GM12873 (cell line): ENCODE data around the gene CR1.

Experiments
- TF ChIP-seq, protein P1 (sequence below): IDR thresholded peaks from 2 replicates; pipeline ENCODE4 v1.5.1; 2012; ENCODE audit warnings: low read depth, mild to moderate bottlenecking, moderate library complexity, low read length, control low read depth; ENCODE audit not compliant: insufficient read depth; ENCODE audit errors: missing control alignments

Gene CR1

DNA sequence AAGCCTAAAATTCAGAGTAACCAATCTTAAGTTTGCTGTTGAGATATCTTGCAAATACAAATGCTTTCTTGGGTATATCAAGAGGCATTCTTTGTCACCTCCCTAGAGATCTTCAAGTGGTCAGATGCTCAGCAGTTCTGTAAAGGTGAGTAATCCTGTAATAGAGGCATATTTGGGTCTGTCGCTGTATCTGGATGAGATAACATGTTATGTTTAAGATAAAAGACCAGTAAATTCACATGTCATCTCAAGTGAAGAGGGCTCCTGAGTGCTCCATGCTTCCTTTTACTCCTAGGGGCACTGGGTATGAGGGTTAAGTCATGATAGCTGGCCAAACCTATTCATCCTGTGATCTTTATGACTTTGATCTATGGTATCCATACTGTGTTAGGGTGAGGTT is 34.3 kb upstream of the CR1 start:
- TF ChIP-seq, protein P1, sequence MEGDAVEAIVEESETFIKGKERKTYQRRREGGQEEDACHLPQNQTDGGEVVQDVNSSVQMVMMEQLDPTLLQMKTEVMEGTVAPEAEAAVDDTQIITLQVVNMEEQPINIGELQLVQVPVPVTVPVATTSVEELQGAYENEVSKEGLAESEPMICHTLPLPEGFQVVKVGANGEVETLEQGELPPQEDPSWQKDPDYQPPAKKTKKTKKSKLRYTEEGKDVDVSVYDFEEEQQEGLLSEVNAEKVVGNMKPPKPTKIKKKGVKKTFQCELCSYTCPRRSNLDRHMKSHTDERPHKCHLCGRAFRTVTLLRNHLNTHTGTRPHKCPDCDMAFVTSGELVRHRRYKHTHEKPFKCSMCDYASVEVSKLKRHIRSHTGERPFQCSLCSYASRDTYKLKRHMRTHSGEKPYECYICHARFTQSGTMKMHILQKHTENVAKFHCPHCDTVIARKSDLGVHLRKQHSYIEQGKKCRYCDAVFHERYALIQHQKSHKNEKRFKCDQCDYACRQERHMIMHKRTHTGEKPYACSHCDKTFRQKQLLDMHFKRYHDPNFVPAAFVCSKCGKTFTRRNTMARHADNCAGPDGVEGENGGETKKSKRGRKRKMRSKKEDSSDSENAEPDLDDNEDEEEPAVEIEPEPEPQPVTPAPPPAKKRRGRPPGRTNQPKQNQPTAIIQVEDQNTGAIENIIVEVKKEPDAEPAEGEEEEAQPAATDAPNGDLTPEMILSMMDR: no peak

DNA sequence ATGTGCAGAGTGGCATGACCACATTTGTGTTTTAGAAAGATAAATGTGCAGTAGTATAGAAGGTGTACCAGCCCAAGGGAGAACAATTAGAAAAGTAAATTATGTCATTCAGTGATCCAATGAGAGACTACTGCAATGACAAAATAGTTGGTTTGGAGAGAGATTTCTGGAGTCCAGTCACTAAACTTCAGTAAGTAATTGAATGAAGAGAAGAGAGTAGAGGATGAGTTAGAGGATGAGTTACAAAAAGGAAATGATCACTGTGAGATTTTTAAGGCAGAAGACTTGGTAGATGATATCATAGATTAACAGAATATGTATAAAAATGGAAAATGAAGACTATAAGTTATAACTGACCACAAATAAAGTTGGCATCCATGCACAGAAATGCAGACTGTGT is 33.4 kb upstream of the CR1 start:
- TF ChIP-seq, protein P1: no peak

DNA sequence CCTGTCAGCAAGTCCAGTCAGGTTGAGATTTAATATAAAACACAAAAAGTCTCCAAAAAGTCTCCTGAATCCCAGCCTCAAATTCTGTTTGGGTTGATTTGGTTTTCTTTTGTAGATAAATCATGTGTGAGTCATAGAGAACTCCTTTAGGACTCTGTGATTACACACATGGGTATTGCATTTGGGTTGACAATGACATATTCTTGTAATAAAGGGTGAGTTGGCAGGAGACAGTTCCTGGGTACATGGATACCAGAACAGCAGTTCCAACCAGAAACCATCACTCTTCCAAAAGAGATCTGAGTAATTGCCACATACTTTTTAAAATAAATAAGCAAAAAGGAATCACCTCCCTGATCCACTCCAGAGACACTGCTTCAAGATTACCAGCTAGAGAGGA is 32.9 kb upstream of the CR1 start:
- TF ChIP-seq, protein P1: no peak

DNA sequence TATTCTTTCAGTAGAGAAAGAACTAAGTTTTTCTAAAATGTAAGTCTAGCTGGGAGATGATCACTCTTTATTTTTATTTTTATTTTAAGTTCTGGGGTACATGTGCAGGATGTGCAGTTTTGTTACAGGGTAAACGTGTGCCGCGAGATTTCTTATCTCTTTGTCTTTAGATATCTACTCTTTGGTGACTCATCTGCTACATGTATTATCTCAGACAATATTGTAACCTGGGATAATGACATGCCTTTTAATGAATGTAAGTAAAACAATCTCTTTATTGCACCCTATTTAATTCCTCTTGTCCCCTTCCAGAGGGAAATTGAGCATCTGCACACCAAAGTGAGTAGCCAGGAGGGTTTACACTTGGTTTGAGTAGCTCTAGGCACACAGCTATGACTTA is 32.4 kb upstream of the CR1 start:
- TF ChIP-seq, protein P1: no peak

DNA sequence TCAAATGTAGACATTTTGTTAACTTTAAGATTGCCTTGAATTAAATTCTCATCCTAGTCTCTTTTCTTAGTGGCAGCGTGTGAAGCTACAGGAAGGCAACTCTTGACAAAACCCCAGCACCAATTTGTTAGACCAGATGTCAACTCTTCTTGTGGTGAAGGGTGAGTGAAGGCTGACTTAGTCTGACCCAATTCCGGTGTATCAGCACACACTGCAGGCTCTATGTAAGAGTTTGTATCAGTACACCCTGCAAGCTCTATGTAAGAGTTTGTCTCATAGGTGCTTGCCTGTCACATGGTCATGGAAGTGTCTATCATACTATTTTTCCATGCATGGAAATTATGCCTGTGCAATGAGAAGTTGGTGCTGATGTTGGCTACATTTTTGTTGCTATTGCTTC is 25.0 kb upstream of the CR1 start:
- TF ChIP-seq, protein P1: no peak

DNA sequence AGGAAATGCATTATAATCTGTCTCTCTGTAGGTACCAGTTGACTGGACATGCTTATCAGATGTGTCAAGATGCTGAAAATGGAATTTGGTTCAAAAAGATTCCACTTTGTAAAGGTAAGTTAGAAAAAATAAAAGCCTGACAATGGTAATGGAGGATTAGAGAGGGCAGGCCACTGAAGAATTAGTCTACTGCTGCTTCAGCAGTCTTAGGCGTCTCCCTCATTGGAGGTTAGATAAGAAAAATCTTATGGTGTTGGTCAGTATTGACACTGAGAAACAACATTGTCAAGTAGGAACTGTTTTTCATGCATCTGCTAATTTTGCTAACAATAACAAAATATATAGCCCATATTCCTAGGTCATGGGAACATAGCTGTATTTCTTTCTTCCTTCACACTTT is 21.7 kb upstream of the CR1 start:
- TF ChIP-seq, protein P1: no peak

DNA sequence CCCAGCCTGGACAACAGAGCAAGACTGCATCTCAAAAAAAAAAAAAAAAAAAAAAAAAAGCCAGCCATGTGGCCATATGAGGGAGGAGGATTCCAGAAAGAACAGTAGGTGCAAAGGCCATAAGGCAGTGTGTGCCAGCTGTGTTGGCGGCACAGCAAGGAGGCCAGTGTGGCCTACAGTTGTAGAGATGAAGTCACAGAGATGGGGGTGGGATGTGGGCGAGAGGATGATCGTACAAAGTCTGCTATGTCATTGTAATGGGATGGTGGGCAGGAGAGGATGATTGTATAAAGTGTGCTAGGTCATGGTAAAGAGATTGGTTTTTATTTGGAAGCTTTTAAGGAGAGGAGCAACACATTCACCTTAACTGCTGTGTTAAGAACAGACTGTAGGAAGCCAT is 9.8 kb upstream of the CR1 start:
- TF ChIP-seq, protein P1: no peak

DNA sequence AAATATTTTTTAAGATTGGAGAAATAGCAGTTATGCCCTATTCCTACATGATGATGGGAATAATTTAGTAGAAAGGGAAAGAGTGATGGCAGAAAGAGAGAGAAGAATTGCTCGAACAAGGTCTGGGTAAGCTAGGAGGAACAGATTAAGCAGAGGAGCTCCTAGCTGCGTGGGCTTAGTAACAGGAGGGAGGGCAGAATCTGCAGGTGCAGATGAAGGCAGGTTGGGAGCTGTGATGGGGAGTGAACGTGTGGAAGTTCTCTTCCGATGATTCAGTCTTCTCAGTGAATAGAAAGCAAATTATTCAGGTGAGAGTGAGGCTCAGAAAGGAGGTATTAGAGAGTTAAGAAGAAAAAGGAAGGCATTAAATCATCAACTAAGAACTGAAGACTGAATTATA is 8.3 kb upstream of the CR1 start:
- TF ChIP-seq, protein P1: no peak
